GM18867 (cell line): ENCODE results near the gene CEP72.
"Not testable (repeated sequence)": the region's sequence is repeated elsewhere in the genome, so short reads cannot be mapped to it uniquely, and the experiment has no call there.

Source experiments
- ATAC-seq: cut with Tn5 transposase; IDR thresholded peaks from one replicate; pipeline ENCODE4 v1.9.1; 2021; ENCODE audit warnings: mild to moderate bottlenecking, moderate library complexity; ENCODE audit not compliant: unreplicated experiment

CEP72 gene, protein sequence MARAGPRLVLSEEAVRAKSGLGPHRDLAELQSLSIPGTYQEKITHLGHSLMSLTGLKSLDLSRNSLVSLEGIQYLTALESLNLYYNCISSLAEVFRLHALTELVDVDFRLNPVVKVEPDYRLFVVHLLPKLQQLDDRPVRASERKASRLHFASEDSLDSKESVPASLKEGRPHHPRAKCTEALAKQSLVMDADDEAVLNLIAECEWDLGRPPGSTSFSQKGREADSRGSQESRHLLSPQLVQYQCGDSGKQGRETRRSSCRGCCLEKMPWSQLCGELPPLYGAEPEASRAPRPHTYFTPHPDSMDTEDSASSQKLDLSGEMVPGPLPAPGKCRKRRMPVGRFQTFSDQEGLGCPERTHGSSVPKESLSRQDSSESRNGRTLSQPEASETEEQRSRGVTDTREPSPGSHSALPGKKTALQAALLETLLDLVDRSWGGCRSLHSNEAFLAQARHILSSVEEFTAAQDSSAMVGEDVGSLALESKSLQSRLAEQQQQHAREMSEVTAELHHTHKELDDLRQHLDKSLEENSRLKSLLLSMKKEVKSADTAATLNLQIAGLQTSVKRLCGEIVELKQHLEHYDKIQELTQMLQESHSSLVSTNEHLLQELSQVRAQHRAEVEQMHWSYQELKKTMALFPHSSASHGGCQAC

GRCh38 chr5:611731-612486 is at the start of gene CEP72:
CEP72 (plus strand) TSS chr5:612340; CDS start chr5:612362, 22 bp downstream.
- peak; percentile 80 for ATAC-seq

GRCh38 chr5:565782-566440 is 46.2 kb upstream of the CEP72 start:
- no peak for ATAC-seq

GRCh38 chr5:566636-567309 is 45.4 kb upstream of the CEP72 start:
- no peak for ATAC-seq

DNA sequence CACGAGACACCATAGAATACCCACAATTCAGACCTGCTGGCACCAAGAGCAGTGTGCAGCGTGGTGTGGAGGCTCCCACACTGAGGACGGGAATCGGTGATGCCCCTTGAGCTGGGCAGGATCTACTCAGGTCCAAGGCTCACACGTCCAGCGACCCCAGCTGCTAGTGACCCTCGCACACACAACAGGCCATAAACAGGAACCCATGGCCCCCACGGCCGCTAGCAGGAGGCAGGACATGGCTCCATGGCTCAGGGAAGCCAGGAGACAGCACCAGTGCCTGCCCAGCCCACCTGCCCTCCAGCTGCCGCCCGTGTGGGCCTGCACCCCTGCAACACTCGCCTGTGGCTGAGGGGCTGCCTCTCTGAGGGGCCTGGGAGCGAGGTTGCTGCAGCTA is 44.5 kb upstream of the CEP72 start:
- no peak for ATAC-seq

DNA sequence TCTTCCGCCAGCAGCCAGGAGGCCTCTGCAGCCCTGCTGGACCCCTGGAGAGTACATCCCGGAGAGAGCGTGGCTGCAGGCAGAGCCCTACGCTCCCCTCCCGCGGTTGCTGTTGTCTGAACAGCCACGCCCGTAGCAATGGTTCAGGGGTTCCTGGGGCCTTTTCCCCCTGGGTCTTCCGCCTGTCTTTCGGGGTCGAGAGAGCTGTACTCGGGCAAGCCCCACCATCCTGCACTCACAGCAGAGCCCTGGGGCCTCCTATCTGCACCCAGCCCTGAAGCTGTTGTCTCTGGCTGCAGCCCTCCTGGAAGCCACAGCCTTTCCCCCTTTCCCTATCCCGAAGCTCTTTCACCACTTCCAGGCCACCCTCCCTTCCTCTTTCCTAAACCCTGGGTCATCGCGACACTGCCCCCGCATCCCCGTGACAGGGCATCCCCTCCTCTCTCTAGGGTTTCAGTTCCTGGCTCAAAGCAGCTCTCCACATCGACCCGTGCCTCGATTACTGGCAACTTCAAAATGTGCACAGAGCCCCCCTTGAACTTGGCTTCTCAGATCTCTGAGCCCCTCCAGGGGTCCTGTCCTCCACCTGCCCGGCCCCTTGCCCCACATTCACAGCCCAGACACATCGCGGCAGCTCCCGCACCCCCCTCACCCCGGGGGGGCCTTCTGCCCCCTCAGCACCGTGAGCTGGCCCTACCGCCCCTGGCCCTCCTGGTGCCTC is 43.9 kb upstream of the CEP72 start:
- ATAC-seq, result no peak

DNA sequence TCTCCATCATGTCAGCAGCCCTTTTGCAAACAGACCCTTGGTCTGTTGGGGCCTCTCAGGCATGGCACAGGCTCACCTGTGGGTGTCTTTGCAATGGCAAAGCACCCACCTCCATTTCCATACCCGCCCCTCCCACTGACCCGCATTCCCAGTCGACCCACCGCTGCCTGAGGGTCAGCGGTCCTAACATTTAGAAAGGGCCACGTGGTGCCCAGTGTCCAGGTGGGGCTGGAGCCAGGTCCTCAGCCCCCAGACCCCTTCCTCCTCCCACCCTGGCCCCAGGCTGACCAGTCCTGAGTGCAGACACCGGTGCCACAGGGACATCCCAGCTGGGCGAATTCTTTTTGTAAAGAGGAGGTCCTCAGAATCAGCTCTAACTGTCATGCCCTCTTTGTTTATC is 43.3 kb upstream of the CEP72 start:
- ATAC-seq, result no peak

- no peak for ATAC-seq
These were observed 42.7 kb upstream of the CEP72 start for GRCh38 chr5:569358-569867.

- no peak for ATAC-seq
These were observed 42.2 kb upstream of the CEP72 start for GRCh38 chr5:569868-570361.

DNA sequence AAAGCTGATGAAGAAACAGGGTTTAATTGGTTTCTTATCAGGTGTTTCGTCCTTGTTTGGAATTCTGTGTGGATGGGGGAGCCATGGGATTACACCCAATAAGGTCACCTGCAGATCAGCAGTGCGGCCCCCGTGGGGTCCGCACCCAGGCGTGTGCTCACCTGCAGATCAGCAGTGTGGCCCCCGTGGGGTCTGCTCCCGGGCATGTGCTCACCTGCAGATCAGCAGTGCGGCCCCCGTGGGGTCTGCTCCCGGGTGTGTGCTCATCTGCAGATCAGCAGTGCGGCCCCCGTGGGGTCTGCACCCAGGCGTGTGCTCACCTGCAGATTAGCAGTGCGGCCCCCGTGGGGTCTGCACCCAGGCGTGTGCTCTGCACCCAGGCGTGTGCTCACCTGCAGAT is 41.7 kb upstream of the CEP72 start:
- no peak for ATAC-seq

DNA sequence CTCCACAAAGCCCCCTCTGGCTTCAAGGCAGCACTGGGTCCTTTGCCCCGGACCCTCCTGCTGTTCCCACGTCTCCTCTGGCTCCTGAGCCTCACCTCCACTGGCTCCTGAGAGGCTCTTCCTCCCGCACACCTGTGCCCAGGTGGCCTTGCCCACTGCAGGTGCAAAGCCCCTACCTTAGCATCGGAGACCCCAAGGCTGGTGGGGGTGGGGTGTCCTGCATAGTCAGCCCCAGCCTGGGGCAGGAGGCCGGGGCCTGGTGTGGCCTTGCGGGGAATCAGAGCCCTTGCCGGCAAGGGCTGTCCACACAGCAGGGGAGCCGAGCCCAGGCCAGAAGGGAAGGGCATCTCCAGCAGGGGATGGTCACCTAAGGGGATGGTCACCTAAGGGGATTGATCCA is 41.3 kb upstream of the CEP72 start:
- ATAC-seq, result no peak

DNA sequence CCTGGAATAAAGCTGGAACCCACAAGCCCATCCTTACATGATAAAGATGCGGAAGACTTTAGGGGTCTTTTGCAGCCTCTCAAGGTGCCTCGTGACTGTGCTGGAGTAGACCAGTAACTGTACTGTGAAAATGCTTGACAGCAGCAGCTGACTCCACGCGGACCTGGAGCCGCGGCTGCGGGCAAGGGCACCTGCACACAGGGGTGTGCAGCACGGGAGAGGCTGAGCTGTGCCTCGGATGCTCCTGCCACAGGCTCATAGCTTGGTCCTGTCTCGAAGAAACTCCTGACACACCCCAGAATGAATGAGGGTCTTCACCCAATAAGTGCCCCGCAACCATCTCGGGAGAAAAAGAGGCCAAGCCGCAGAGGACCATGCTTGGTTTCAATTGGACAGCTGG is 40.3 kb upstream of the CEP72 start:
- no peak for ATAC-seq

DNA sequence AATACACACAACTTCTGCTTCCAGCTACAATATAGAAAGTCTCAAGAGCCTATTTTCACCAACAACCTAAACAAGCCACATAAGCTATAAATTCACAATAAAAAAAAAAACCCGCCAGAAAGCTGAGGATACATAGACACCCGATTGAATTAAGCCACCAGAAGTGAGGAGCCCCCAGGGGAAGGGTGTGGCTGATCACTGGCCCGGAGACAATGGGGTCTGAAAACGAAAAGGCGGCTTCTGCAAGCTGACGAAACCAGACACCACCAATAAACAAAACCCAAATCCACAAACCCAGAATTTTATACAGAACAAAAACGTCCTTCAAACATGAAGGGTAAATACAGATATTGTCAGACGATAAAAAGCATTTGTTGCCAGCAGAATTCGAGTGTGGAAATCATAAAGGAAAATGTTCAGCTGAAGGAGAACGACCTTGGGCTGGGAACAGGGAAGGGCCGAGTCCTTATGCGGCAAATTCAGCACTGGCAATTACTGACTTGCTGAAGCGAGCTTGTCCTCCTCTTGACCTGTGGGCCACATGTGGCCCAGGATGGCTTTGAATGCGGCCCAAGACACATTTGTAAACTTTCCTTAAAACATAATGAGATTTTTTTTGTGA is 39.6 kb upstream of the CEP72 start:
- no peak for ATAC-seq

DNA sequence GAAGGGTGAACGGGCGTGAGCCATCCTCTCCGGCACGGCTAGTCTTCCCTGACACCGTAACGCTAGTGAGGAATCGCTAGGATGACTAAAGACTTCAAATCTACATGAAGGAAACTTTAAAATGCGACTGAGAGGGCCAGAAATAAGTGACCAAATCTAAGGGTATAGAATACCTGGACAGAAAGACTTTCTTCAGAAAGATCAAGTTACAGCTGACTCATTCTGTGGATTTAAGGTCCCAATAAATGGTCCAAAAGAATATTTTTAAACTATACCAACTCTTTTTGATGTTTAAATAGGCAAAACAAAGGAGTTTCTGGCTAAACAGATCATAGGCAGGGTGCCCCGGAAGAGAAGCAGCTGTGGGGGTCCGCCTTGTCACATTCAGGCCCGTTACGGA is 38.9 kb upstream of the CEP72 start:
- ATAC-seq, result no peak

- ATAC-seq, result no peak
These were observed 38.2 kb upstream of the CEP72 start for GRCh38 chr5:573976-574375.

DNA sequence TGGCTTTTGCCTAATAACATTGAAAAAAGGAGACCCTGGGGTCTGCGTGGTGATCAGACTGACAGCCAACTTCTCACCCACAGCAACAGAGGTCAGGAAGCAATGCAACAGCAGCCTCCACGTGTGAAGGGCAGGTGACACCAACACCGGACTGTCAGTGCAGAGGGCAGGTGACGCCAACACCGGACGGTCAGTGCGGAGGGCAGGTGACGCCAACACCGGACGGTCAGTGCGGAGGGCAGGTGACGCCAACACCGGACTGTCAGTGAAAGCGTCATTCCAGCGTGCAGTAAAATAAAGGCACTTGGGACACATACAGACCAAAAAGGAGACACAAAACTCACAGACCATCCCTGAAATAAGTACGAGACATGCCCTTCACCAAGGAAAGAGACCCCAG is 37.2 kb upstream of the CEP72 start:
- ATAC-seq, result no peak

DNA sequence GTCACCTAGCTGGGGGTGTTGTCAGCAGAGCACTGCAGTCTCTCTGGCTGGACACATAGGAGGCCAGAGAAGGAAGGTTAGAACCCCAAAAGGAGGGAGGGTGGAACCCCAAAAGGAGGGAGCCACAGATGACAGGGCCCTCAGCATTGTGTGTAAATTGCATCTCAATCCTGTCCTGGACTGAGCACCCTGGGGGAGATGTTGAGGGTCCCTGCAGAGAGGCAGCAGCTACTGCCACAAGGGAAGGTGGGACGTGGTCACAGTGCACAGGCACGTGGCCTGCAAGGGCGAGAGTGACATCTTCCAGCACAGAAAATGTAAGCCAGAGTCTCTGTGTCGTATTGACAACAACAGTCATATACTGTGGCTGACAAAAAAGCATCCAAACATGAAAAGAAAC is 36.5 kb upstream of the CEP72 start:
- no peak for ATAC-seq

DNA sequence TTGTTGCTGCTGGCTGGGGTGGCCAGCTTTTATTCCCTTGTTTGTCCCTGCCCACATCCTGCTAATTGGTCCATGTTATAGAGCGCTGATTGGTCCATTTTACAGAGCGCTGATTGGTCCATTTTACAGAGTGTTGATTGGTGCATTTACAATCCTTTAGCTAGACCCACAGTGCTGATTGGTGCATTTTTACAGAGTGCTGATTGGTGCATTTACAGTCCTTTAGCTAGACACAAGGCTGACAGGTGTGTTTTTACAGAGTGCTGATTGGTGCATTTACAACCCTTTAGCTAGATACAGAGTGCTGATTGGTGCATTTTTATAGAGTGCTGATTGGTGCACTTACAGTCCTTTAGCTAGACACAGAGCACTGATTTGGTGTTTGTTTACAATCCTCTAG is 34.9 kb upstream of the CEP72 start:
- not testable (repeated sequence) for ATAC-seq

DNA sequence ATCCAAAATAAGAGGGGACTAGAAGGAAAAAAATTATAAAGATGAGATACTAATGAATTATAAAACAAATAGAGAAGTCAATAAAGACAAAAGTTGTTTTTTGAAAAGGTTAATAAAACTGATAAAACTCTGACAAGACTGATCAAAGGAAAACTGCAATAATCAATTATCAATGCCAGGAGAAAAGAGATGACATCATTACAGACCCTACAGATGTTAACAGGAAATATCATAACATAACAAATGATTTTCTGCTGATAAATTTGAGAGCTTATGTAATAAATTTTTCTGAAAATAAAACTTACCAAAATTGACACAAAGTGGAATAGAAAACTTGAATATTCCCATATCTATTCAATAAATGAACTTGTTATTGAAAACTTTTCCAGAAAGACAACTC is 34.3 kb upstream of the CEP72 start:
- ATAC-seq, result no peak

- ATAC-seq, result no peak
These were observed 32.9 kb upstream of the CEP72 start for GRCh38 chr5:579211-579610.
